22Rv1 (cell line): ENCODE results near the gene GVQW3.

ENCODE experiments used
- H3K27ac ChIP-seq: fragments of 450-650 bp; 2 replicates; pipeline ENCODE4 v1.5.1; 2017
- CTCF ChIP-seq: fragments of 450-650 bp; IDR thresholded peaks from 2 replicates; pipeline ENCODE4 v1.5.1; 2017; ENCODE audit warnings: mild to moderate bottlenecking
- ZFX ChIP-seq: fragments of 450-650 bp; IDR thresholded peaks from 2 replicates; pipeline ENCODE4 v1.6.1; 2017; ENCODE audit warnings: antibody characterized with exemption, borderline replicate concordance

The GVQW3 gene

GRCh38 chr11:76347466-76347865 is 33.7 kb upstream of the GVQW3 start:
- no peak for TF ChIP-seq ZFX
- no peak overlapping the region for H3K27ac ChIP-seq

- no peak overlapping the region for H3K27ac ChIP-seq
- TF ChIP-seq ZFX = no peak
- no peak for TF ChIP-seq CTCF
Measured at GRCh38 chr11:76348348-76348747, 32.8 kb upstream of the GVQW3 start.

- no peak for TF ChIP-seq ZFX
- no peak for TF ChIP-seq CTCF
- H3K27ac ChIP-seq = no peak overlapping the region
Measured at GRCh38 chr11:76355172-76355571, 26.0 kb upstream of the GVQW3 start.

GRCh38 chr11:76361374-76361773 is 19.7 kb upstream of the GVQW3 start:
- no peak overlapping the region for H3K27ac ChIP-seq
- no peak for TF ChIP-seq ZFX
- TF ChIP-seq CTCF = no peak

- no peak overlapping the region for H3K27ac ChIP-seq
- no peak for TF ChIP-seq ZFX
- TF ChIP-seq CTCF = no peak
Measured at GRCh38 chr11:76361776-76362175, 19.3 kb upstream of the GVQW3 start.

GRCh38 chr11:76362716-76363115 is 18.4 kb upstream of the GVQW3 start:
- H3K27ac ChIP-seq = no peak overlapping the region
- TF ChIP-seq CTCF (no peak), ZFX (no peak)

GRCh38 chr11:76365038-76365679 is 16.0 kb upstream of the GVQW3 start:
- no peak overlapping the region for H3K27ac ChIP-seq
- no peak for TF ChIP-seq ZFX
- no peak for TF ChIP-seq CTCF

GRCh38 chr11:76368490-76368889 is 12.6 kb upstream of the GVQW3 start:
- no peak for TF ChIP-seq ZFX
- no peak for TF ChIP-seq CTCF

More at GRCh38 chr11:76368490-76368889, 12.6 kb upstream of the GVQW3 start:
- H3K27ac ChIP-seq = no peak overlapping the region
